ENCODE data around the gene PSMD7.

Gene PSMD7

GRCh38 chr16:74304835-74305176 lies 8.2 kb downstream of the PSMD7 start:
- no peak for DNase-seq (ENCODE audit: low read depth)
- TF ChIP-seq CTCF (conservative IDR thresholded peaks at IDR 0.05; ENCODE audit: low read depth, low read length), result no peak
- no peak overlapping the region for H3K4me3 ChIP-seq (ENCODE audit: low read length)

GRCh38 chr16:74305281-74305680 lies 8.7 kb downstream of the PSMD7 start:
- DNase-seq (ENCODE audit: low read depth), result no peak
- TF ChIP-seq CTCF (conservative IDR thresholded peaks at IDR 0.05; ENCODE audit: low read depth, low read length), result no peak
- no peak overlapping the region for H3K4me3 ChIP-seq (ENCODE audit: low read length)

GRCh38 chr16:74305978-74306784 lies 9.6 kb downstream of the PSMD7 start:
- no peak for DNase-seq (ENCODE audit: low read depth)
- no peak overlapping the region for H3K4me3 ChIP-seq (ENCODE audit: low read length)
- no peak for TF ChIP-seq CTCF (conservative IDR thresholded peaks at IDR 0.05; ENCODE audit: low read depth, low read length)

- TF ChIP-seq CTCF (conservative IDR thresholded peaks at IDR 0.05; ENCODE audit: low read depth, low read length), result no peak
- DNase-seq (ENCODE audit: low read depth), result no peak
- H3K4me3 ChIP-seq (ENCODE audit: low read length), result no peak overlapping the region
Measured at GRCh38 chr16:74307383-74307782, 10.8 kb downstream of the PSMD7 start.

GRCh38 chr16:74309789-74310781 lies 13.5 kb downstream of the PSMD7 start:
- DNase-seq (ENCODE audit: low read depth), result no peak
- peak; percentile 85 for TF ChIP-seq CTCF (conservative IDR thresholded peaks at IDR 0.05; ENCODE audit: low read depth, low read length)
- H3K4me3 ChIP-seq (ENCODE audit: low read length), result no peak overlapping the region

GRCh38 chr16:74315059-74315458 lies 18.4 kb downstream of the PSMD7 start:
- no peak for TF ChIP-seq CTCF (conservative IDR thresholded peaks at IDR 0.05; ENCODE audit: low read depth, low read length)
- no peak for DNase-seq (ENCODE audit: low read depth)
- H3K4me3 ChIP-seq (ENCODE audit: low read length), result no peak overlapping the region

All from retinal pigment epithelial cell (primary cell).